ENCODE results near the gene ERN2.

The ERN2 gene

GRCh38 chr16:23701045-23701444 is 12.0 kb downstream of the ERN2 start:
- no peak for ATAC-seq

DNA sequence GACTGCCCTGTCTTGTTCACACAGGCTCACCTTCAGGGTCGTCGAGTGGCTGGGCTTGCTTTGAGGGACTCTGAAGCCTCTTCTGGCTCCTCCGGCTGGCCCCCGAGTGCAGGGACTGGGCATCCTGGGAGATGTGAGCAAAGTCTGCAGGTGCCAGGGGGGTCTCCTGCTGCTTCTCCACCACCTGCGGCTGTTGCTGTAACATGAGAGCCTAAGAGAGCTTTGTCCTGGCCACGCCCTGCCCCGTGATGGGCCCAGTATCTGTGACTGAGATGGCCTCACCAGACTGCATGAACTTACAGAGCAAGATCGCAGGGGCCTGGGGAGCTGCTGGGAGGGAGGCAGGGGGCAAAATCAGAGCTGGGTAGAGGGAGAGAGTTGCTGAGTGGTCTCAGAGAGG is 12.5 kb downstream of the ERN2 start:
- H3K27ac Mint-ChIP-seq: no peak overlapping the region
- H3K9me3 Mint-ChIP-seq: peaks cover 8% of the 10 kb centered on the region
- peaks cover 29% of the 10 kb centered on the region for H3K27me3 Mint-ChIP-seq
- H3K4me3 Mint-ChIP-seq: no peak overlapping the region
- ATAC-seq: no peak
- H3K36me3 Mint-ChIP-seq: peaks cover 7% of the 10 kb centered on the region
- H3K4me1 Mint-ChIP-seq: peaks cover 11% of the 10 kb centered on the region

More at GRCh38 chr16:23701045-23701444, 12.0 kb downstream of the ERN2 start:
- Mint-ChIP-seq H3K27me3 (peaks cover 35% of the 10 kb centered on the region), H3K4me3 (no peak overlapping the region), H3K27ac (no peak overlapping the region), H3K4me1 (peaks cover 11% of the 10 kb centered on the region), H3K36me3 (peaks cover 7% of the 10 kb centered on the region), H3K9me3 (peaks cover 8% of the 10 kb centered on the region)

GRCh38 chr16:23700093-23700492 is 12.9 kb downstream of the ERN2 start:
- Mint-ChIP-seq H3K27ac (no peak overlapping the region), H3K27me3 (peaks cover 29% of the 10 kb centered on the region), H3K36me3 (peaks cover 7% of the 10 kb centered on the region), H3K9me3 (peaks cover 8% of the 10 kb centered on the region), H3K4me1 (peaks cover 13% of the 10 kb centered on the region), H3K4me3 (no peak overlapping the region)
- no peak for ATAC-seq

GRCh38 chr16:23699100-23699499 is 13.9 kb downstream of the ERN2 start:
- Mint-ChIP-seq H3K27ac (peak overlapping the region; percentile 68), H3K36me3 (peaks cover 7% of the 10 kb centered on the region), H3K9me3 (peaks cover 8% of the 10 kb centered on the region), H3K4me3 (no peak overlapping the region), H3K27me3 (peaks cover 29% of the 10 kb centered on the region), H3K4me1 (peaks cover 20% of the 10 kb centered on the region)
- ATAC-seq: peak; percentile 90

- ATAC-seq: no peak
- H3K4me3 Mint-ChIP-seq: no peak overlapping the region
- peaks cover 12% of the 10 kb centered on the region for H3K27me3 Mint-ChIP-seq
- no peaks in the 10 kb centered on the region for H3K36me3 Mint-ChIP-seq
- no peak overlapping the region for H3K27ac Mint-ChIP-seq
- H3K9me3 Mint-ChIP-seq: no peaks in the 10 kb centered on the region
- peaks cover 20% of the 10 kb centered on the region for H3K4me1 Mint-ChIP-seq
These were observed 17.3 kb downstream of the ERN2 start for GRCh38 chr16:23695756-23696155.

DNA sequence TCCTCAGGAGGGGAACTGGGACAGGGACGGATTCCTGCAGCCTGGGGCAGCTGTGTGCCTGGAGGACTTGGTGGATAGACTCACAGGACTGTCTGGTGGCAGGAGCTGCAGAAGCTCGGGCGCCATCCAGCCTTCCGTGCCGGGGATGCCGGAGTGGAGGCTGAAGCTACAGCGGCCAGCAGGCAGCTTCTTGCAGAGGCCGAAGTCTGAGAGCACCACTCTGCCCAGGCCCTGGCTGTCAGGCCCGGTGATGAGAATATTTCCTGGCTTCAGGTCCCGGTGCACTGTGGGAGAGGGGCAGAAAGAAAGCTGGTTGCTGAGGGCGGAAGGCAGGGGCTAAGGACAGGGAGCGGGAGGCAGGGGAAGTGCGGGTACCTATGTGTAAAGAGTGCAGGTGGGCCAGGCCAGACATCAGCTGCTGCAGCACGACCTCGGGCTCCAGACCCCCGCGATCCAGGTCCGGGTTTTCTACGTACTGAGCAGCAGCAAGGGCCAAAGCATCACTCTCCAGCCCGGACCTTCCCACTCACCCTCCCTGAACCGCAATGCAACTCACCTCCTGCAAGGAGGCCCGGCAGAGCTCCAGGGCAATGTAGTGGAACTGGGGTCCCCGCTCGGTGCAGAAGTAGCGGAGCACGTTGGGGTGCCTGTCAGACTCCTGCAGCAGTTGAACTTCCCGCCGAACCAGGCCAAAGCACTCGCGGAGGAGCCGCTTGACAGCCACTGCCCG is 18.2 kb downstream of the ERN2 start:
- H3K4me3 Mint-ChIP-seq: peak overlapping the region; percentile 46

GRCh38 chr16:23694265-23694643 is 18.8 kb downstream of the ERN2 start:
- H3K27ac Mint-ChIP-seq: no peak overlapping the region
- peaks cover 12% of the 10 kb centered on the region for H3K36me3 Mint-ChIP-seq
- H3K9me3 Mint-ChIP-seq: no peaks in the 10 kb centered on the region
- peaks cover 12% of the 10 kb centered on the region for H3K27me3 Mint-ChIP-seq
- peaks cover 17% of the 10 kb centered on the region for H3K4me1 Mint-ChIP-seq
- no peak for ATAC-seq
- no peak overlapping the region for H3K4me3 Mint-ChIP-seq

More for the DNA sequence above, 18.2 kb downstream of the ERN2 start:
- H3K4me1 Mint-ChIP-seq: peaks cover 20% of the 10 kb centered on the region
- no peaks in the 10 kb centered on the region for H3K9me3 Mint-ChIP-seq
- no peak overlapping the region for H3K27ac Mint-ChIP-seq
- H3K36me3 Mint-ChIP-seq: peaks cover 6% of the 10 kb centered on the region
- H3K27me3 Mint-ChIP-seq: peaks cover 12% of the 10 kb centered on the region
- ATAC-seq: peak; percentile 40

GRCh38 chr16:23692190-23692837 is 20.7 kb downstream of the ERN2 start:
- no peak for ATAC-seq
- Mint-ChIP-seq H3K4me1 (peaks cover 9% of the 10 kb centered on the region), H3K9me3 (no peaks in the 10 kb centered on the region), H3K27ac (no peak overlapping the region), H3K36me3 (peaks cover 31% of the 10 kb centered on the region), H3K4me3 (no peak overlapping the region), H3K27me3 (peaks cover 12% of the 10 kb centered on the region)

GRCh38 chr16:23691483-23692189 is 21.4 kb downstream of the ERN2 start:
- no peaks in the 10 kb centered on the region for H3K9me3 Mint-ChIP-seq
- no peak for ATAC-seq
- H3K36me3 Mint-ChIP-seq: peaks cover 35% of the 10 kb centered on the region
- peaks cover 9% of the 10 kb centered on the region for H3K4me1 Mint-ChIP-seq
- H3K4me3 Mint-ChIP-seq: no peak overlapping the region
- H3K27me3 Mint-ChIP-seq: peaks cover 12% of the 10 kb centered on the region
- no peak overlapping the region for H3K27ac Mint-ChIP-seq

DNA sequence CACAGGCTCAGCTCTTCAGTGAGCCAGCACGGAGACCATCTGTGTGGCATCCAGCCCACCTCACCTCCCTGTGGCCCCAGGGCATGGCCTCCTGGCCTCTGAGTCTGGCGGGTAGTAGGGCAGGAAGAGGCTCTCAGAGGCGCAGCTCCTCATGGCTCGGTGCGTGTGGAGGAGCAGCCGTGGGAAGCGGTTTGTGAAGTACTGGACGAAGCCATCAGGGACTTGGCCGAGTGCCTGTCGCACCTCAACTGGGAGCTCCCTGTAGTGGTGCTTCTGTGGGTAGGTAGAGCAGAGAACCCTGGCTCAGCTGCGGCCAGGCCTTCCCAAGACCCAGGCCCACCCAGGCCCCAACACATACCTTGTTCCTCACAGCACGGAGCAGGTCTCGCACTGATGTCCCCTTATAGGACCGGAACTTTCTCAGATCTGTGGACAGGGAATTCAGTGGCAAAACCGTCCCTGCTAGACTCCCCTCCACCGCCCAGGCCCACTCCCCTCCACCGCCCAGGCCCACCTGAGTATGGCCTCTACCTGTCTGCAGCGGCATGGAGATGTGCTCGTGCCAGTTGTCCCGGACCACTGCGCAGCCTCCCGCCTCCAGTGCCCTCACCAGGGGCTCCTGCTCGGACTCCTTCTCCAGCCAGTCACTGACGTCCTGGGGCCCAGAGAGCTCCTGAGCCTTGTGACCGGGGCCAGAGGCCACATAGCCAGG is 22.1 kb downstream of the ERN2 start:
- peaks cover 35% of the 10 kb centered on the region for H3K36me3 Mint-ChIP-seq
- no peak overlapping the region for H3K4me3 Mint-ChIP-seq
- no peaks in the 10 kb centered on the region for H3K9me3 Mint-ChIP-seq
- H3K27me3 Mint-ChIP-seq: peaks cover 12% of the 10 kb centered on the region
- ATAC-seq: no peak
- peaks cover 9% of the 10 kb centered on the region for H3K4me1 Mint-ChIP-seq
- H3K27ac Mint-ChIP-seq: no peak overlapping the region

DNA sequence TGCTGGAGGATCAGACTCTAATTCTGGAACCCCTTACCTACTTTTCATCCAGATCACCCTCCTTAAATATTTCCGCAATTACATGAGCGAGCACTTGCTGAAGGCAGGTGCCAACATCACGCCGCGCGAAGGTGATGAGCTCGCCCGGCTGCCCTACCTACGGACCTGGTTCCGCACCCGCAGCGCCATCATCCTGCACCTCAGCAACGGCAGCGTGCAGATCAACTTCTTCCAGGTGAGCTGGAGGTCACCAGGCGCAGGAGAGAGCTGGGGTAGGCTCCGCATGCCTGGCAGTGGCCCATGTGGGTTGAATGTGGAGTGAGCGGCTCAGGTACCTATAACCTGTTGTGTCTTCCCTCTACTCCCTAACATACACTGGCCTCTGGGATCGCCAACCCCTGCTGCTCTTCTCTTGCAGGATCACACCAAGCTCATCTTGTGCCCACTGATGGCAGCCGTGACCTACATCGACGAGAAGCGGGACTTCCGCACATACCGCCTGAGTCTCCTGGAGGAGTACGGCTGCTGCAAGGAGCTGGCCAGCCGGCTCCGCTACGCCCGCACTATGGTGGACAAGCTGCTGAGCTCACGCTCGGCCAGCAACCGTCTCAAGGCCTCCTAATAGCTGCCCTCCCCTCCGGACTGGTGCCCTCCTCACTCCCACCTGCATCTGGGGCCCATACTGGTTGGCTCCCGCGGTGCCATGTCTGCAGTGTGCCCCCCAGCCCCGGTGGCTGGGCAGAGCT is 23.4 kb downstream of the ERN2 start:
- Mint-ChIP-seq H3K4me1 (peaks cover 3% of the 10 kb centered on the region), H3K9me3 (no peaks in the 10 kb centered on the region), H3K27ac (no peak overlapping the region), H3K27me3 (peaks cover 4% of the 10 kb centered on the region), H3K36me3 (peaks cover 35% of the 10 kb centered on the region), H3K4me3 (no peak overlapping the region)
- ATAC-seq: no peak

DNA sequence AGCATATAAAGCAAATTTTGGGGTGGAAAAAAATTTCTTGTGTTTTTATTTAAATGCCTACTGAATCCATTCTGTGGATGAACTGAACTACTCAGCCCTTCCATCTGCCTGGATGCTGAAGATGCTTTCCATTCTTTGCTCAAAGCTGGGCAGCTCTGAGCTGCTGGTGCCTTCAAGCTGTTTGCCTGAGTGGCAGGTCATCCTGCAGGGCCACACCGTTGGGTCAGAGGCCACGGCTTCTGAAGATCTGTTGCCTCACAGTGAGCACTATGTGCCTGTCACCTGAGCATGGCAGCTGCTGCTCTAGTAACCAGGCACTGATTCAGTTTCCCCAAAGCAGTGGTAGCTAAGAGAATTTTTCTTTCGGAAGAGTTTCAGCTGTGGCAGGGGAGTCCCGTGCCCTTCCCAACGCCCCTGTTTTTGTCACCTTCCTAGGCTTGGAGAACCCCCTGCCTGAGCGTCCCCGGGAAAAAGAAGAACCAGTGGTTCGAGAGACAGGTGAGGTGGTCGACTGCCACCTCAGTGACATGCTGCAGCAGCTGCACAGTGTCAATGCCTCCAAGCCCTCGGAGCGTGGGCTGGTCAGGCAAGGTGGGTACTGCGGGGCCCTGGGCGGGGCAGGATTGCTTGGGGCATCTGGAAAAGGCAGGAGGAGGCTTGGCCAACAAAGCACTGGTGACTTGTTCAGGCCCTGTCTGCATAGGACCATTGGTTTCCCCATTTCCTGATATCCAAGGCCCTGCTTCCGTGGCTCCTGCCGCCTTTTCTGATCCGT is 25.8 kb downstream of the ERN2 start:
- Mint-ChIP-seq H3K4me3 (no peak overlapping the region), H3K27me3 (no peaks in the 10 kb centered on the region), H3K4me1 (no peaks in the 10 kb centered on the region), H3K9me3 (no peaks in the 10 kb centered on the region), H3K27ac (no peak overlapping the region), H3K36me3 (peaks cover 45% of the 10 kb centered on the region)
- ATAC-seq: no peak

- Mint-ChIP-seq H3K4me3 (no peak overlapping the region), H3K27ac (no peak overlapping the region), H3K27me3 (peaks cover 13% of the 10 kb centered on the region), H3K9me3 (no peaks in the 10 kb centered on the region), H3K36me3 (peaks cover 39% of the 10 kb centered on the region), H3K4me1 (peaks cover 15% of the 10 kb centered on the region)
- no peak for ATAC-seq
These were observed 29.5 kb downstream of the ERN2 start for GRCh38 chr16:23683487-23683886.

- Mint-ChIP-seq H3K27ac (no peak overlapping the region), H3K27me3 (peaks cover 13% of the 10 kb centered on the region), H3K9me3 (no peaks in the 10 kb centered on the region), H3K4me3 (no peak overlapping the region), H3K4me1 (peaks cover 21% of the 10 kb centered on the region), H3K36me3 (peaks cover 26% of the 10 kb centered on the region)
- no peak for ATAC-seq
These were observed 30.8 kb downstream of the ERN2 start for GRCh38 chr16:23682181-23682580.
